B cell (primary cell): ENCODE measurements around the gene COL16A1. TPM values are rescaled to one million over a fixed set of nuclear protein-coding genes. Genes with fewer than 3 reads are reported as not detected.

Source experiments
- ATAC-seq: fragments of 200-7000 bp; cut with Tn5 transposase; one replicate; pipeline ENCODE4 v1.10.0; 2021; ENCODE audit warnings: low read depth, mild to moderate bottlenecking, moderate number of reproducible peaks, moderate library complexity
- CTCF ChIA-PET: fragments of 350-600 bp; sonication (Branson Sonifier 250); formaldehyde crosslinking; loops from one replicate; lab custom pipeline; 2021; ENCODE audit warnings: antibody characterized with exemption, inconsistent platforms; lab: Charles Lee
- POLR2A ChIA-PET: fragments of 350-600 bp; sonication (Branson Sonifier 250); formaldehyde crosslinking; loops from one replicate; lab custom pipeline; 2021; ENCODE audit warnings: antibody characterized with exemption; lab: Charles Lee
- DNase-seq: peaks from one replicate; pipeline ENCODE4 v3.0.0; 2013
- H2AFZ ChIP-seq: 2 replicates; pipeline ENCODE4 v1.6.1; 2012; ENCODE audit warnings: mild to moderate bottlenecking, low read depth, low read length; ENCODE audit not compliant: insufficient read depth, poor library complexity, severe bottlenecking
- H3K27ac ChIP-seq, 2 donors: 1 replicate in 1 of 2; 2 replicates in 1 of 2; pipeline ENCODE4 v1.5.1; 2012 to 2013; ENCODE audit warnings: low read length in 2 of 2, mild to moderate bottlenecking in 2 of 2, moderate library complexity in 1 of 2
- H3K27me3 ChIP-seq, 4 experiments: fragments of 200-600 bp in 1 of 4; sonication (generic) in 1 of 4; replicated peaks in 1 of 4; 1 replicate in 2 of 4; 2 replicates in 2 of 4; pipeline versions ENCODE4 v1.6.1 to v1.7.0; 2013 to 2016; ENCODE audit warnings: low read length in 3 of 4, mild to moderate bottlenecking in 2 of 4, mixed read lengths in 1 of 4, moderate library complexity in 1 of 4; ENCODE audit not compliant: insufficient read depth in 4 of 4, control insufficient read depth in 3 of 4; ENCODE audit errors: control extremely low read depth in 1 of 4
- H3K36me3 ChIP-seq, 2 experiments: replicated peaks in 1 of 2; 1 replicate in 1 of 2; 2 replicates in 1 of 2; pipeline versions ENCODE4 v1.6.1 to v1.7.1; 2013; ENCODE audit warnings: low read length in 1 of 2; ENCODE audit not compliant: insufficient read depth in 2 of 2, control insufficient read depth in 1 of 2; ENCODE audit errors: control extremely low read depth in 1 of 2, extremely low read depth in 1 of 2
- H3K4me1 ChIP-seq, 2 donors: fragments of 200-600 bp in 1 of 2; sonication (generic) in 1 of 2; 1 replicate in 1 of 2; 2 replicates in 1 of 2; pipeline versions ENCODE4 v1.5.1 to v1.6.1; 2013 to 2017; ENCODE audit warnings: low read length in 2 of 2; ENCODE audit not compliant: control insufficient read depth in 2 of 2, insufficient read depth in 2 of 2
- H3K4me2 ChIP-seq: replicated peaks from 2 replicates; pipeline ENCODE3; 2012; ENCODE audit warnings: mild to moderate bottlenecking, low read depth, low read length; ENCODE audit not compliant: poor library complexity, severe bottlenecking
- H3K4me3 ChIP-seq, 5 experiments: fragments of 200-600 bp in 1 of 5; sonication (generic) in 1 of 5; 1 replicate in 3 of 5; 2 replicates in 2 of 5; pipeline versions ENCODE4 v1.5.1 to v1.7.0; 2011 to 2016; ENCODE audit warnings: low read length in 4 of 5, mild to moderate bottlenecking in 4 of 5, low read depth in 2 of 5, control low read depth in 1 of 5, moderate library complexity in 1 of 5; ENCODE audit not compliant: insufficient read depth in 1 of 5; ENCODE audit errors: control extremely low read depth in 1 of 5, extremely low read depth in 1 of 5
- H3K79me2 ChIP-seq: fragments of 200-600 bp; sonication (generic); one replicate; pipeline ENCODE4 v1.6.0; 2016; ENCODE audit warnings: low read length; ENCODE audit not compliant: control insufficient read depth, insufficient read depth
- H3K9ac ChIP-seq: fragments of 200-600 bp; sonication (generic); 2 replicates; pipeline ENCODE4 v1.6.1; 2017; ENCODE audit warnings: mild to moderate bottlenecking, low read length, moderate library complexity
- H3K9me3 ChIP-seq, 3 donors: one replicate each; pipeline versions ENCODE4 v1.6.1 to v1.7.1; 2013; ENCODE audit warnings: low read length in 2 of 3; ENCODE audit not compliant: control insufficient read depth in 2 of 3, insufficient read depth in 1 of 3; ENCODE audit errors: control extremely low read depth in 1 of 3
- H4K20me1 ChIP-seq: 2 replicates; pipeline ENCODE4 v1.6.0; 2012; ENCODE audit warnings: mild to moderate bottlenecking, low read length; ENCODE audit not compliant: insufficient read depth, control insufficient read depth, poor library complexity, severe bottlenecking
- H3K27ac Mint-ChIP-seq: one replicate; pipeline ENCODE4 v1.8.0; 2021; ENCODE audit warnings: mixed read lengths
- H3K27me3 Mint-ChIP-seq: one replicate; pipeline ENCODE4 v1.8.0; 2021; ENCODE audit warnings: mixed read lengths
- H3K4me1 Mint-ChIP-seq: one replicate; pipeline ENCODE4 v1.8.0; 2021; ENCODE audit warnings: mixed read lengths
- H3K4me3 Mint-ChIP-seq: one replicate; pipeline ENCODE4 v1.8.0; 2021; ENCODE audit warnings: mixed read lengths
- H3K9me3 Mint-ChIP-seq: one replicate; pipeline ENCODE4 v1.8.0; 2022; ENCODE audit warnings: mixed read lengths; ENCODE audit not compliant: insufficient read depth
- EZH2 ChIP-seq: IDR thresholded peaks from 2 replicates; pipeline ENCODE4 v1.6.1; 2012; ENCODE audit warnings: borderline replicate concordance, low read depth, mild to moderate bottlenecking, moderate library complexity, low read length; ENCODE audit not compliant: insufficient read depth, poor library complexity, severe bottlenecking
- WGBS: methylation state at CpG from one replicate; pipeline ENCODE4 v1.1.5; 2013; ENCODE audit warnings: missing lambda C conversion rate; ENCODE audit not compliant: insufficient coverage; 5-methylcytosine and 5-hydroxymethylcytosine counted together
- intact Hi-C: fragments of 100-400 bp; cut with micrococcal nuclease; formaldehyde crosslinking; loops from one replicate; pipeline ENCODE4 v1.10.0; 2022
- polyA plus RNA-seq: library from polyadenylated mRNA; depleted of rRNA; stranded (reverse); fragments of >200 nt; gene quantifications from 2 replicates; pipeline ENCODE4 v1.2.3, GENCODE V29; 2012
- total RNA-seq, 2 donors: library from RNA; stranded (reverse); fragments of 120-200 nt in 1 of 2; gene quantifications; 1 replicate in 1 of 2; 2 replicates in 1 of 2; pipeline versions ENCODE4 v1.2.3 to v1.2.4, GENCODE V29; 2013 to 2022
- TF ChIP-seq, protein P1 (sequence below): fragments of 200-600 bp; IDR thresholded peaks from one replicate; pipeline ENCODE4 v1.8.0; 2022; ENCODE audit warnings: antibody characterized with exemption, mild to moderate bottlenecking

COL16A1 gene
- total and polyA plus RNA-seq, 2 donors (not counting 1 experiment from before 2014, with no cell fraction given): 0.07 TPM; not detected in 1

DNA sequence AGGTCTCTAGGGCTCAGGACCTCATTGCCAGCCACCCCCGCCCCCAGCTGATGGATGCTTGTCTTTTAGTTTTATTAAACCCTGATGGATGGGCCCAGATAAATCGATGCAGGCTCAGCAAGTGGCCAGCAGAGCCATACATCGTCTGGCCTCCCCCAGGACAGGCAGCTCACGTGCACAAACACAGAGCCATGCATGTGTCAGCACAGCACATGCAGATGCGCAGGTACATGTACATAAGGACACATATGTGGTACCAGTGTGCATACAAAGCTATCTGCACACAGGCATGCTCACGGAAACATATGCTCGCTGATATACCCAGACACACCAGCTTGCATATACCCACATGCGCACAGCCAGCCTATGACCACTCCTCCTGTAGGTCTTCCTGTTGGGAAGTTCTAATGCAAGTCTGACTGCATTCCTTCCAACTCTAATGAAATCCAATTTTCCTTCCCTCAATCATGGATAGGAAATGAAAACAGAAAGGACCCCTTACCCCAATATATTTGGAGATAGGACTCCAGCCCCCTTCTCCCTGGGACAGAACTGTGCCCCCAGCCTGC, 897 bp downstream of the COL16A1 start:
- Histone ChIP-seq H3K9ac (no peak overlapping the region), H3K36me3 (no peaks in the 10 kb centered on the region), H4K20me1 (no peaks in the 10 kb centered on the region), H3K4me3 (no peak overlapping the region), H3K27ac (no peak overlapping the region), H3K4me2 (no peak overlapping the region), H3K27me3 (peaks cover 0 to 37% (median 20%) of the 10 kb centered on the region in 4 experiments), H3K79me2 (no peaks in the 10 kb centered on the region), H3K4me1 (peaks cover 22 to 42% of the 10 kb centered on the region in 2 donors), H2AFZ (no peak overlapping the region), H3K9me3 (peaks cover 0 to 5% (median 0%) of the 10 kb centered on the region in 3 donors)
- Mint-ChIP-seq H3K9me3 (no peaks in the 10 kb centered on the region), H3K27ac (no peak overlapping the region), H3K27me3 (peaks cover 30% of the 10 kb centered on the region), H3K4me3 (no peak overlapping the region), H3K4me1 (peaks cover 42% of the 10 kb centered on the region)
- DNase-seq (no peak), ATAC-seq (no peak)
- 93% methylated on average over 7 of the region's 8 CpGs for WGBS
- TF ChIP-seq, protein P1, sequence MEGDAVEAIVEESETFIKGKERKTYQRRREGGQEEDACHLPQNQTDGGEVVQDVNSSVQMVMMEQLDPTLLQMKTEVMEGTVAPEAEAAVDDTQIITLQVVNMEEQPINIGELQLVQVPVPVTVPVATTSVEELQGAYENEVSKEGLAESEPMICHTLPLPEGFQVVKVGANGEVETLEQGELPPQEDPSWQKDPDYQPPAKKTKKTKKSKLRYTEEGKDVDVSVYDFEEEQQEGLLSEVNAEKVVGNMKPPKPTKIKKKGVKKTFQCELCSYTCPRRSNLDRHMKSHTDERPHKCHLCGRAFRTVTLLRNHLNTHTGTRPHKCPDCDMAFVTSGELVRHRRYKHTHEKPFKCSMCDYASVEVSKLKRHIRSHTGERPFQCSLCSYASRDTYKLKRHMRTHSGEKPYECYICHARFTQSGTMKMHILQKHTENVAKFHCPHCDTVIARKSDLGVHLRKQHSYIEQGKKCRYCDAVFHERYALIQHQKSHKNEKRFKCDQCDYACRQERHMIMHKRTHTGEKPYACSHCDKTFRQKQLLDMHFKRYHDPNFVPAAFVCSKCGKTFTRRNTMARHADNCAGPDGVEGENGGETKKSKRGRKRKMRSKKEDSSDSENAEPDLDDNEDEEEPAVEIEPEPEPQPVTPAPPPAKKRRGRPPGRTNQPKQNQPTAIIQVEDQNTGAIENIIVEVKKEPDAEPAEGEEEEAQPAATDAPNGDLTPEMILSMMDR: no peak
- no peak for TF ChIP-seq EZH2
- ChIA-PET POLR2A (interaction anchor here (0.6 kb wide), 1 partner anchor 329 kb away, joined by 3 read pairs; no protein-coding TSS in a partner anchor), CTCF (interaction anchor here (1.1 kb wide), 1 partner anchor 86 kb away, joined by 3 read pairs; no protein-coding TSS in a partner anchor)
- intact Hi-C loops: no loop called here

DNA sequence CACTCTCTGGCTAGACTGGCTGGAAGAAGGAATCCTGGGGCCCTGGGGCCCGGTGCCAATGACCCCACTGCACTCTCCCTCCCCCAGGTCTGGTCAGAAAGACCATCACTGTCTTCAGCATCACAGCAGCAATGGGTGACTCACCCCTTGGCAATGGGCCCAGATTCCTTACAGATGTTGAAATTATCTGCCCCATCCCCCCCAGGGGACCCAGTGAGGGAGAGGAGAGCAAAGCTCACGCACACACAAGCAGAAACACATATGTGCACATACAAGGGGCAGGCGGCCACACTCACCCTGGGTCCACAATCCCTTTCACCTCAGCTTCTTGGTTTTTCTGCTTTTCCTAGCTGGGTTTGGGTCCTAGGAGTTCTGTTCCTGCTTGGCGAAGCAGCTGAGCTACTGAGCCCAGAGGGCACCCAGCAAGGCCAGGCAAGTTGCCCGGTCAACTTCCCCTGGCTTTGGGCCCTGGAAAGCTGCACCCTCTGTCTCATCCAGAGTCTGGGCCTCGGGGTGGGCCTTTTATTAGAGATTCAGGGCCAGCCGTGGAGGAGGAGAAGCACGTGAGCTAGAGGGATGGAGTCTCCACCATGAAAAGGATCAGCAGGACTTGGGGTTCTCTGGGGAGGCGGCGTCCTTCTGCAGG, 2.6 kb downstream of the COL16A1 start:
- Histone ChIP-seq H4K20me1 (no peaks in the 10 kb centered on the region), H3K4me2 (no peak overlapping the region), H2AFZ (no peak overlapping the region), H3K27me3 (peaks cover 0 to 39% (median 17%) of the 10 kb centered on the region in 4 experiments), H3K9me3 (peaks cover 0 to 5% (median 0%) of the 10 kb centered on the region in 3 donors), H3K36me3 (no peaks in the 10 kb centered on the region), H3K79me2 (no peaks in the 10 kb centered on the region), H3K9ac (no peak overlapping the region), H3K4me1 (peaks cover 18 to 27% of the 10 kb centered on the region in 2 donors), H3K27ac (no peak overlapping the region), H3K4me3 (no peak overlapping the region)
- TF ChIP-seq EZH2: no peak
- TF ChIP-seq, protein P1: no peak
- Mint-ChIP-seq H3K4me3 (no peak overlapping the region), H3K27ac (no peak overlapping the region), H3K27me3 (peaks cover 24% of the 10 kb centered on the region), H3K9me3 (no peaks in the 10 kb centered on the region), H3K4me1 (peaks cover 31% of the 10 kb centered on the region)
- ATAC-seq (no peak), DNase-seq (no peak)
- ChIA-PET POLR2A (no interaction called here), CTCF (no interaction called here)
- 90% methylated on average over 4 of the region's 10 CpGs for WGBS
- intact Hi-C loops: no loop called here
